Neural cell (in vitro differentiated cells): ENCODE results near the gene GPX6. TPM values are rescaled to one million over a fixed set of nuclear protein-coding genes. Genes with fewer than 3 reads are reported as not detected.

Source experiments
- H2AFZ ChIP-seq: fragments of 200-600, 300-800 bp; sonication (generic), shearing (Covaris generic); 2 replicates; pipeline ENCODE4 v1.6.0; 2014; ENCODE audit warnings: low read depth, mild to moderate bottlenecking, antibody characterized with exemption, low read length, moderate library complexity
- H3F3A ChIP-seq: fragments of 200-600 bp; shearing (Covaris generic); 2 replicates; pipeline ENCODE4 v1.6.1; 2016; ENCODE audit warnings: mild to moderate bottlenecking, moderate library complexity, mixed read lengths, antibody characterized with exemption, low read length; ENCODE audit not compliant: insufficient read depth, poor library complexity, severe bottlenecking
- H3K27ac ChIP-seq: fragments of 200-600, 300-800 bp; sonication (generic), shearing (Covaris generic); 2 replicates; pipeline ENCODE4 v1.5.1; 2014; ENCODE audit warnings: mild to moderate bottlenecking, low read length, moderate library complexity
- H3K27me3 ChIP-seq: fragments of 300-800, 200-600 bp; sonication (generic), shearing (Covaris generic); 2 replicates; pipeline ENCODE4 v1.6.0; 2014; ENCODE audit warnings: mild to moderate bottlenecking, low read depth, low read length, moderate library complexity; ENCODE audit not compliant: insufficient read depth
- H3K36me3 ChIP-seq: fragments of 300-800, 200-600 bp; sonication (generic), shearing (Covaris generic); 2 replicates; pipeline ENCODE4 v1.5.1; 2014; ENCODE audit warnings: mild to moderate bottlenecking, antibody characterized with exemption, low read length, moderate library complexity; ENCODE audit not compliant: insufficient read depth
- H3K4me2 ChIP-seq: fragments of 300-800, 200-600 bp; sonication (generic), shearing (Covaris generic); 2 replicates; pipeline ENCODE4 v1.6.0; 2014; ENCODE audit warnings: mild to moderate bottlenecking, low read length
- H3K4me3 ChIP-seq: fragments of 300-800, 200-600 bp; sonication (generic), shearing (Covaris generic); 2 replicates; pipeline ENCODE4 v1.5.1; 2014; ENCODE audit warnings: mild to moderate bottlenecking, low read length, moderate library complexity
- H3K79me2 ChIP-seq: fragments of 200-600 bp; shearing (Covaris generic); replicated peaks from 2 replicates; pipeline ENCODE4 v1.6.0; 2014; ENCODE audit warnings: mild to moderate bottlenecking, low read length, moderate library complexity; ENCODE audit not compliant: insufficient read depth
- H3K9ac ChIP-seq: fragments of 300-800, 200-600 bp; sonication (generic), shearing (Covaris generic); 2 replicates; pipeline ENCODE4 v1.6.1; 2016; ENCODE audit warnings: mild to moderate bottlenecking, low read length, mixed read lengths
- H3K9me2 ChIP-seq: fragments of 200-600 bp; shearing (Covaris generic); 2 replicates; pipeline ENCODE4 v1.6.1; 2016; ENCODE audit warnings: mild to moderate bottlenecking, low read length, mixed read lengths; ENCODE audit not compliant: insufficient read depth
- H3K9me3 ChIP-seq: fragments of 200-600, 300-800 bp; sonication (generic), shearing (Covaris generic); 2 replicates; pipeline ENCODE4 v1.6.1; 2016; ENCODE audit warnings: mild to moderate bottlenecking, mixed run types, low read length, moderate library complexity, mixed read lengths
- H4K20me1 ChIP-seq: fragments of 200-600 bp; shearing (Covaris generic); 2 replicates; pipeline ENCODE4 v1.6.1; 2016; ENCODE audit warnings: mild to moderate bottlenecking, mixed run types; ENCODE audit not compliant: insufficient read depth
- CTCF ChIP-seq: fragments of 450-650 bp; IDR thresholded peaks from 2 replicates; pipeline ENCODE4 v1.5.1; 2014; ENCODE audit warnings: antibody characterized with exemption, mild to moderate bottlenecking, moderate library complexity; ENCODE audit not compliant: poor library complexity, severe bottlenecking
- EP300 ChIP-seq: fragments of 450-650 bp; conservative IDR thresholded peaks from 2 replicates; pipeline ENCODE4 v1.6.1; 2014; ENCODE audit warnings: antibody characterized with exemption, mild to moderate bottlenecking, moderate library complexity; ENCODE audit not compliant: poor library complexity, severe bottlenecking
- EZH2 ChIP-seq: fragments of 200-600, 300-800 bp; shearing (Covaris generic), sonication (generic); IDR thresholded peaks from 2 replicates; pipeline ENCODE4 v1.6.1; 2014; ENCODE audit warnings: antibody characterized with exemption, low read length, borderline replicate concordance, mild to moderate bottlenecking; ENCODE audit not compliant: insufficient read depth, poor library complexity, severe bottlenecking
- MXI1 ChIP-seq: fragments of 450-650 bp; conservative IDR thresholded peaks from 2 replicates; pipeline ENCODE4 v1.6.1; 2014; ENCODE audit warnings: antibody characterized with exemption, mild to moderate bottlenecking; ENCODE audit not compliant: poor library complexity, severe bottlenecking
- POLR2AphosphoS5 ChIP-seq: IDR thresholded peaks from 2 replicates; pipeline ENCODE4 v1.6.1; 2012
- RAD21 ChIP-seq: fragments of 450-650 bp; conservative IDR thresholded peaks from 2 replicates; pipeline ENCODE4 v1.6.1; 2014; ENCODE audit warnings: antibody characterized with exemption, mild to moderate bottlenecking, moderate library complexity
- REST ChIP-seq: IDR thresholded peaks from 2 replicates; pipeline ENCODE4 v1.6.1; 2012; ENCODE audit warnings: borderline replicate concordance
- SMC3 ChIP-seq: fragments of 450-650 bp; conservative IDR thresholded peaks from 2 replicates; pipeline ENCODE4 v1.6.1; 2014; ENCODE audit warnings: antibody characterized with exemption, mild to moderate bottlenecking, moderate library complexity; ENCODE audit not compliant: poor library complexity
- TAF1 ChIP-seq: IDR thresholded peaks from 2 replicates; pipeline ENCODE4 v1.6.1; 2012; ENCODE audit warnings: low read depth
- polyA plus RNA-seq: library from polyadenylated mRNA; depleted of rRNA; stranded (reverse); fragments of >200 nt; gene quantifications from 2 replicates; pipeline ENCODE4 v1.2.3, GENCODE V29; 2014

GPX6 gene
- polyA plus RNA-seq, 1 donor from 2014 or later: not detected

GRCh38 chr6:28534306-28534705 lies 18.7 kb upstream of the GPX6 start:
- Histone ChIP-seq H3K27me3 (no peaks in the 10 kb centered on the region), H3K4me3 (no peak overlapping the region), H3K9me2 (no peaks in the 10 kb centered on the region), H3K27ac (no peak overlapping the region), H4K20me1 (no peaks in the 10 kb centered on the region), H3K9ac (no peak overlapping the region), H3K4me2 (no peak overlapping the region), H3F3A (no peaks in the 10 kb centered on the region), H3K36me3 (no peaks in the 10 kb centered on the region), H3K79me2 (no peaks in the 10 kb centered on the region), H2AFZ (no peak overlapping the region), H3K9me3 (no peaks in the 10 kb centered on the region)
- TF ChIP-seq REST (no peak), TAF1 (no peak), EP300 (no peak), MXI1 (no peak), CTCF (no peak), SMC3 (no peak), POLR2AphosphoS5 (no peak), EZH2 (no peak), RAD21 (no peak)

- H3F3A ChIP-seq: no peaks in the 10 kb centered on the region
- no peaks in the 10 kb centered on the region for H3K9me2 ChIP-seq
- H3K27ac ChIP-seq: no peak overlapping the region
- TF ChIP-seq EP300 (no peak), SMC3 (no peak), TAF1 (no peak), POLR2AphosphoS5 (no peak)
- no peak overlapping the region for H3K4me3 ChIP-seq
- no peaks in the 10 kb centered on the region for H3K79me2 ChIP-seq
- H4K20me1 ChIP-seq: no peaks in the 10 kb centered on the region
- no peaks in the 10 kb centered on the region for H3K36me3 ChIP-seq
- no peak overlapping the region for H3K4me2 ChIP-seq
- H3K9ac ChIP-seq: no peak overlapping the region
- H3K27me3 ChIP-seq: no peaks in the 10 kb centered on the region
- H2AFZ ChIP-seq: no peak overlapping the region
- no peaks in the 10 kb centered on the region for H3K9me3 ChIP-seq
Observed at GRCh38 chr6:28531479-28532128, 16.0 kb upstream of the GPX6 start.
